RKO (cell line): ENCODE measurements around the gene ACAP1.
"Not testable (repeated sequence)": the region's sequence is repeated elsewhere in the genome, so short reads cannot be mapped to it uniquely, and the experiment has no call there.

Experiments
- DNase-seq: peaks from one replicate; pipeline ENCODE4 v3.0.0-alpha.2; 2016; ENCODE audit warnings: low spot score

The ACAP1 gene

DNA sequence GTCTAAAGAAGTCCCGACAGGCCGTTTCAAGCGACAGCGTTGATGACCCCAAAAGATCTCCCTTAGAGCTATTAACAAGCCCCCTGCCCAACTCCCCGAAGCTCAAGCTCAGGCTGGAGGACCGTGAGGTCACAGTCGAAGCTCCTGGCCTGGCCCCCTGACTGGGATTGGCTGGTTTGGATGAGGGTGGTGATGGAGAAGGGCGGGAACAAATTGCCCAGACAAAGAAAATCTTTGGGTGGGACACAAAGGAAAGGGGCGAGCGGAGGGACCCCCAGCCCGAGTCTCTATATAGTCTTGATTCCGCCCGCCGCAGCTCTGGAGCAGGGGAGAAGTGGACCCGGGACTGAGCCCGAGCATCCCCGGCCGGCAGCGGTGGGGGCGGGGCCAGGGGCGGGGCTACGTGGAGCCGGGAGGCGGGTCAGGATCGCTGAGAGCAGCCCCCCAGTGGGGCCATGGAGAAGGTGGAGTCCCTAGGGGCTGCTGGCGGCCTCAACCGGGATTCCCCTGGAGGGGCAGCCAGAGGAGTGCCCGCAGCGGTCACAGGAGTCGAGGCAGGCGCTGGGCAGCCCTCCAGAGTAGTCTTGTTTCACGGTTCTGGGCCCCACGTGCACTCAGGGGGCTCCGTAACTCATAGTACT lies 6.2 kb upstream of the ACAP1 start:
- peak; percentile 82 for DNase-seq

DNA sequence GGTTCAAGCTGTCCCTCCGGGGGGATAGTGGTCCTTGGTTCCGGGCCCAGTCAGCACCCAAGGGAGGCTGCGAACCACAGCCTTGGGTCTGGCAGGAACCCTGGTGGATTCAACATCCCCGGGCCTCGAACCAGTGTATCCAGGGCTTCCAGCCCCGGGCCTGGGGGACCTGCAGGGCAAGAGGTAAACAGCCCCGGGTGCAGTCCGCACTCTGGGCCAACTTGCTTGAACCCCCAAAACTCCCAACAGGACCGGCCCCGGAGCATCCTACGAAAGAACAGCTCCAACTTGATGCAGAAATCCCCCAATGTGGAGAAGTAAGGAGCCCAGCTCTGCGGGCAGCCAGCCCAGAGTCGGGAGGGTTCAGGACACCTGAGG lies 5.7 kb upstream of the ACAP1 start:
- no peak for DNase-seq

DNA sequence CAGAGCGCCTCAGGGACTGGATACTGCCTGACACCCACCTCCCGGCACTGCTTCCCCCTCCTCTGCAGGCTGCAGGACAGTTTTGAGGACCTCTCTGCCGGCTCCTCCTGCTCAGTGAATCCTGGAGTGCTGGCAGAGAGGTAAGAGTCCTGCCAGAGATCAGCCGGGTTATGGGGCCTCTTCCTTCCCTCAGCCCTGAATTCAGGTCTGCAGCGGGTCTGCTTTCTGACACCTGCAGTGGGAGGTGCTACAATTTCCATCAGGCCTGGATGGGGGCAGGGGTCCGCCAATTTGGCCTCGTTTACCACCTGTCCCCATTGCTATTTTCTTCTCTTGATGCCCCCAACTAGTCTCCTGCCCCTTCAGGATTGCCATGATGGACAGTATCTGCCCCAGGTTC lies 4.2 kb upstream of the ACAP1 start:
- no peak for DNase-seq

DNA sequence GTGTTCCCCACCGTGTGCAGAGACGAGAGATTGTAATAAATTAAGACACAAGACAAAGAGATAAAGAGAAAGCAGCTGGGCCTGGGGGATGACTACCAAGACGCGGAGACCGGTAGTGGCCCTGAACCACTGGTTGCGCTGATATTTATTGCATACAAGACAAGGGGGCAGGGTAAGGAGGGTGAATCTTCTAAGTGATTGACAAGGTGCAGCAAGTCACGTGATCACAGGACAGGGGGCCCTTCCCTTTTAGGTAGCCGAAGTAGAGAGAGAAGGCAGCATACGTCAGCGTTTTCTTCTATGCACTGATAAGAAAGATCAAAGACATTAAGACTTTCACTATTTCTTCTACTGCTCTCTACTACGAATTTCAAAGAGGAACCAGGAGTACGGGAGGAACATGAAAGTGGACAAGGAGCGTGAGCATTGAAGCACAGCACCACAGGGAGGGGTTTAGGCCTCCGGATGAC lies 3.7 kb upstream of the ACAP1 start:
- not testable (repeated sequence) for DNase-seq

DNA sequence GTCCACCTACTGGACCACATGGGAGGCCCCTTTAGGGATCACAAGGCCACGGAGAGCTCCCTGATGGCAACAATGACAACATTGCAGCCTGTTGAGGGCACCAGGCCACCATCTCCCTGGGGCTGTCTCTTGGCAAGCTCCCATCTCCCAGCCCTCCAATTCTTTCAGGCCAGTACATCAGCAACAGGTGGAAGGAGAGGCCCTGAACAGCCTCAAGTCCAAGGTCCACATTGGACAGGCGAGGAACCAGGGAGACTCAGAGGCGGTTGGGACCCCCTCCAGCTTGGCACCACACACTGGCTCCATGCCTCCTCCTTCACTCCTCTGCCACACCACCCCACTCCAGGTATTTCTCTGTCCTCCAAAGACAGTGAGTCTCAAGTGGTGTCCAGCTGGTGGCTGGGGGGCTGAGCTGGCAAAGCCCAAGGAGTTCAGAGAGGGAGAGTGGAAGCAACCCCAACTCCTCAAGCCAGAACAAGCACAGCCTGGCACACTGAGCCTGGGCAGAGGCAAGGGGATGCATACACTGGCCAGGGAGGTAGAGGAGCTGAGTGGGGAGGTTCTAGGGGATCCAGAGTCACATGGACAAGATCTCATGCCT lies 1.3 kb upstream of the ACAP1 start:
- DNase-seq, result no peak

DNA sequence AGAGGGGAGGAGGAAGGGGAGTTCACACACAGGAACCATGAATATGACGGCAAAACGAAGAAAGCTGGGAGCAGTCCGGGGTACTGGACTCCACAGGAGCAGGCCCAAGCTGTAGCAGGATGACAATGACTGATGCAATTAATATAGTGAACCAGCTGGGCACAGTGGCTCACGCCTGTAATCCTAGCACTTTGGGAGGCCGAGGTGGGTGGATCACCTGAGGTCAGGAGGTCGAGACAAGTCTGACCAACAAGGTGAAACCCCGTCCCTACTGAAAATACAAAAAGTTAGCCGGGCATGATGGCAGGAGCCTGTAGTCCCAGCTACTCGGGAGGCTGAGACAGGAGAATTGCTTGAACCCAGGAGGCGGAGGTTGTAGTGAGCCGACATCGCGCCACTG lies 564 bp upstream of the ACAP1 start:
- DNase-seq, result not testable (repeated sequence)

DNA sequence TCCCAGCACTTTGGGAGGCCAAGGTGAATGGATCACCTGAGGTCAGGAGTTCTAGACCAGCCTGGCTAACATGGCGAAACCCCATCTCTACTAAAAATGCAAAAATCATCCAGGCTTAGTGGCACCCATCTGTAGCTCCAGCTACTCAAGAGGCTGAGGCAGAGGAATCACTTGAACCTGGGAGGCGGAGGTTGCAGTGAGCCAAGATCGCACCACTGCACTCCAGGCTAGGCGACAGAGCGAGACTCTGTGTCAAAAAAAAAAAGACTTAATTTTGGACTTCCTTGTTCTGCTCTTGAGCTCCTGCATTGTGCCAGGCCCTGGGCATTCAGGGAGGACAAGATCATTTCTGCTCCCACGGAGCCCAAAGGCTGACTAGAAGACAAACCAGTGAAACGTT lies 1.3 kb downstream of the ACAP1 start:
- not testable (repeated sequence) for DNase-seq

DNA sequence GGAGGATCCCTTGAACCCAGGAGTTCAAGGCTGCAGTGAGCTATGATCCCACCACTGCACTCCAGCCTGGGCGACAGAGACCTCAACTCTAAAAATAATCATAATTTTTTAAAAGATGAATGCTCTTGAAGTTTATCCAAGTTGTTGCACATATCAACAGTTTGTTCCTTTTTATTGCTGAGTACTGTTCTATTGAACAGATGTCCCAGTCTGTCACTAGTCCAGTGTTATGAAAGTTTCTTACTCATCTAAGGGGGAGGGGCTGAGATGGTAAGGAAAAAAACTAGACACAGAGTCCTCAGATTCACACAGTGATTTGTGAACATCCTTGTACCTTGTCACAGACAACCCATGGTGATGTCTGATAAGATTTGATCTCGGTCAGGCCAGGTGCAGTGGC lies 3.9 kb downstream of the ACAP1 start:
- DNase-seq, result no peak

DNA sequence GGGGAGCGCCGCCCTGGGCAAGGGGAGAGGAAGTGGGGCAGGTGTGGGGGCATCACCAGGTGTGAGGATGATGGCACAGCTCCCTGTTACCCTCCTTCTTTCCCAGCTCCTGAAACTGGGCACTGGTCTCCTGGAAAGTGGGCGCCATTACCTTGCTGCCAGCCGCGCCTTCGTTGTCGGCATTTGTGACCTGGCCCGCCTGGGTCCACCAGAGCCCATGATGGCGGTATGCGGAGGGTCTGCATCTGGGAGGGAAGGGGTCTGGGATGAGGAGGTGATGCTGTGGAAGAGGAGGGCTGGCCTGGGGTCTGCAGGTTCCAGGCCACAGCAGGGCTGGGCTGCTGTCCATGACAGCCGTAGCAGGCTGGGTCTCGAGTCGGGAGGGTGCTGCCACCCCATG lies 5.5 kb downstream of the ACAP1 start:
- no peak for DNase-seq

DNA sequence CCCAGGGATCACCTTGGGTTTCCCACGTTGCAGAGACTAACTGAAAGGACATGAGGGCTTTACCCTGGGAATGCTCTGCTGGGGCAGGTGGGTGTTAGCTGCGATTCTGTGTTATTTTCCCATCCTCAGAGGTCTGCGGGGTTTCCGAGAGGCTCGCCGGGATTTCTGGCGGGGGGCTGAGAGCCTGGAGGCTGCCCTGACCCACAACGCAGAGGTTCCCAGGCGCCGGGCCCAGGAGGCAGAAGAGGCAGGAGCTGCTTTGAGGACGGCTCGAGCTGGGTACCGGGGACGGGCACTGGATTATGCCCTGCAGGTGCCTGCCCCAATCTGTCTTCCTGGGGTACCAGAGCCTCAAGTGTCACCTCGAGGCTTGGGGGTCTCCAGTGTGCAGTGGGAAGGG lies 6.9 kb downstream of the ACAP1 start:
- no peak for DNase-seq

DNA sequence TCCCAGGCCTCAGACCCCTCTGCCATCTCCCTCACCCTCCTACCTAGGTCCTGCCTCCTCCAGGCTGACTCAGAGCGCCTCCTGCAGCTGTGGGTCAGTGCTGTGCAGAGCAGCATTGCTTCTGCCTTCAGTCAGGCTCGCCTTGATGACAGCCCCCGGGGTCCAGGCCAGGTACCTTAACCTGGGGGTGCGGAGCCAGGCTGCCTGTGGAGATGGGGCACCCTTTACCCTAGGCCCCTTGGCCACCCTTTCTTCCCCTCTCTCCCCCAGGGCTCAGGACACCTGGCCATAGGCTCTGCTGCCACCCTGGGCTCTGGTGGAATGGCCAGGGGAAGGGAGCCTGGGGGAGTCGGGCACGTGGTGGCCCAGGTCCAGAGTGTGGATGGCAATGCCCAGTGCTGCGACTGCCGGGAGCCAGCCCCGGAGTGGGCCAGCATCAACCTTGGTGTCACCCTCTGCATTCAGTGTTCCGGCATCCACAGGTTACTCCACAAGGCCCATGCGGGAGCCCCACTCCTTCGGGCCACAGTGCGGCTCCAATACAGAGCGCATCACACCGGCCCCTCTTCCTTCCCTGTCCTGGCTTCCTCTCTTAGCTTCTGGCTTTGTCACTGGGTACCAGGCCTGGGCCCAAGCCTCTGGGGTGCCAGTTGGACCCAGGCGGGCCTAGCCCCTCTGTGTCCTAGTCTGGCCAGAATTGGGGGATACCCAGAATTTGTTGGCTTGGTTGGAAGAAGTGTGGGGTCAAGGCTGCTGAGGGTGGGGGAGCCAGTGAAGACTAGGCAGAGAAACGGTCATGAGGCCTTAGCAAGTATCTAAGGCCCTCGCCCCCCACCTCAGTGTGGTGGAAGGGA lies 10.7 kb downstream of the ACAP1 start:
- DNase-seq, result no peak

DNA sequence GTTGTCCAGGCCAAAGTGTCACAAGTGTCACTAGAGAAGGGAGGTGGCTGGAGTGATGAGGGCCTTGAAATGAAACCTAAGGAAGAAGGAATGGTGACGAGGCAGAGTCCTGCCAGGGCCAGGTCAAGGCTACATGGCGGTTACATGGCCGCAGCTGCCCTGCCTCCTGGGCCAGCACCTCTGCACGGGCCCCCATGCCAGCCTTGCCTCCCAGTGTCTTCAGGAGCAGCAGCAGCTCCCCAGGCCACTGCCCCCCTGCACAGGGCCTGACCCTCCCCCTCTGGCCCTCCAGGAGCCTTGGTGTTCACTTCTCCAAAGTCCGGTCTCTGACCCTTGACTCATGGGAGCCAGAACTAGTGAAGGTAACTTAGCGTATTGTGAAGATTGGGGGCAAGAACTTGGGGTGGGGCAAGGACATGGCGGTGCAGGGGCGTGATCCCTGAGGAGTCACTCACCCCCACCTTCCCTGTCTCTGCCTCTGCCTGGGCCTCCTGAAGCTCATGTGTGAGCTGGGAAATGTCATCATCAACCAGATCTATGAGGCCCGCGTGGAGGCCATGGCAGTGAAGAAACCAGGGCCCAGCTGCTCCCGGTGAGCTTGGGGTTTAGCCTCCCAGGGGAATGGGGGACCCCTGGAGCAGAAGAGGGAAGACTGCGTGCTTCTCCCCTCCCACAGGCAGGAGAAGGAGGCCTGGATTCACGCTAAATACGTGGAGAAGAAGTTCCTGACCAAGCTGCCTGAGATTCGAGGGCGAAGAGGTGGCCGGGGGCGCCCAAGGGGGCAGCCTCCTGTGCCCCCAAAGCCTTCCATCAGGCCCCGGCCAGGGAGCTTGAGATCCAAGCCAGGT lies 11.5 kb downstream of the ACAP1 start:
- DNase-seq, result no peak

DNA sequence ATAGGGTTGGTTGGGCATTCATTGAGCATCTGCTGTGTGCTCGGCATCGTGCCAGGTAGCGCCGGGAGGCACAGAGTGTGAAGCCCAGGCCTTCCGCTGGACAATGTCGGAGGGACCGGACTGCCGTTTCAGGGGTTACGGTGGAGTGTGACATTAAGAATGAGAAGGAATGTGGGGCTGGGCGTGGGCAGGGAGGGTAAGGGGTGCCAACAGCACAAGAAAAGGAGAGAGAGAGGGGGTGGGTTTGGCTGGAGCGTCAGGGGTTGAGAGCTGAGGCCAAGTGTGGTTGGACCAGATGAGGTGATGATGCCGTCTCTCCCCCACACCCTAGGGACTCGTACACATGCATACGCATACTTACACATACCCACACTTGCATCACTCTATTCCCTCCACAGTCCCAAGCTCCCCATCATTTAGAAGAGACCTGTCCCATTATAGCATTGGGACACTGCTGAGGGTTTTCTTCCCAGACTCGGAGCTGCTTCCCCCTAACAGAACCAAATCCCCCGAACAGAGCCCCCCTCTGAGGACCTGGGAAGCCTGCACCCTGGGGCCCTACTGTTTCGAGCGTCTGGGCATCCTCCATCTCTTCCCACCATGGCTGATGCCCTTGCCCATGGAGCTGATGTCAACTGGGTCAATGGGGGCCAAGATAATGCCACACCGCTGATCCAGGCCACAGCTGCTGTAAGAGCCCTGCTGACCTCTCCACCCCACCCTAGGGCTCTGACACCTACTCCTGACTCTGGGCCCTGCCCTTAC lies 12.3 kb downstream of the ACAP1 start:
- DNase-seq, result no peak

DNA sequence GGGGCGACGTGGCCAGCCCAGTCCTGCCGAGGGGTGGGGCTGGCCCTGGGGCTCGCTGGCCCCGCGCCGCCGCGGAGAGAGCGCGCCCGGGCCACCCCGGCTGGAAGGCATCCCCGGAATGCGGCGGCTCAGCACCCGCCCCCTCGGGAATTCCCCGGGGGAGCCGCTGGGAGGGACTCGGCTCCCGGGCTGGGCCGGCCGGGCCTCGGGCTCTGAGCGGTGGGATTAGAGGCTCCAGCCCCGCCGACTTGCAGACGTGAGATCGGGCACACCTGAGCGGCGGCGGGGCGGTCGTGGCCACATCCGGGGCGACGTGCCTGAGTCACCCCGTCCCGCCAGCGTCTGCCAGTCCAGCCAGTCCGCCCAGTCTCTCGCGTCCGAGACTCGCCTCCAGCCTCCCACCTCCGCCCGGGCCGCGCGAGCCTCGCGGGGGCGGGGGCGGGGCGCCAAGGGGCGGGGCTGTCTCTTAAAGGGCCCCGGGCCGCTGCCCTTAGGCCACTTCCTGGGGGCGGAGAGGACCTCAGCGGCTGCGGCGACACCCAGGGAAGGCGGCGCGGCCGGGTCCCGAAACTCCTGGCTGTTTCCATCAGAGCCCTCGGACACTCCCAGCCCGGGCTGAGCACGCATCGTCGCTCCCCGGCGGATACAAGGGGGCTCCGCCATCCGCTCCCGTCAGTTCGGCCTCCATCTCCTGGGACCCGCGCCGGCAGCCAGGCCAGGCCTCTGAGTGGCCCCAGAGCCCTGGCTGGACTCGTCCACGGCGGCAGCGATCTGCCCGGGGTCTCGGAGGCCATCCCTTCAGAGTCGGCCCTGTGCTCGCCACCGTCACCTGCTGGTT lies 15.6 kb downstream of the ACAP1 start, which contains the start of gene KCTD11:
TSS of gene KCTD11 (plus strand) at position 498 of the 838 bp plus-strand sequence.
- peak; percentile 95 for DNase-seq

DNA sequence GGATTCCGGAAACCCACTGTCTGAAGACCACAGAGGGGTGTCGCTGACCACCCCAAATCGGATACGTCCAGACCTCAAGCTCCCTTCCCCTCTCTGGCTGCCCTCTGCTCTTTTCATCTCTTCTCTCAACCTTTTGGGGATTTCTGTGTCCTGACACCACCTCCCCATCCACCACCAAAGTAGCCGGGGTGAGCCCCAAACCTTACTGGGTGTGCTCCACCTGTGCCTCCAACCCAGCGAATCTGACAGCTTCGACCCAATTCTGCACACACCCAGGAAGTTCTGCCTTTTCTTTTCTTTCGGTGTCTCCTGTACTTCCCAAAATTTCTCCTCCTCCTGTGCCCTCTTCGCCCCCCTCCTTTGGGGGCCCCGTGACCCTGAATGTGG lies 16.2 kb downstream of the ACAP1 start:
- DNase-seq, result no peak

DNA sequence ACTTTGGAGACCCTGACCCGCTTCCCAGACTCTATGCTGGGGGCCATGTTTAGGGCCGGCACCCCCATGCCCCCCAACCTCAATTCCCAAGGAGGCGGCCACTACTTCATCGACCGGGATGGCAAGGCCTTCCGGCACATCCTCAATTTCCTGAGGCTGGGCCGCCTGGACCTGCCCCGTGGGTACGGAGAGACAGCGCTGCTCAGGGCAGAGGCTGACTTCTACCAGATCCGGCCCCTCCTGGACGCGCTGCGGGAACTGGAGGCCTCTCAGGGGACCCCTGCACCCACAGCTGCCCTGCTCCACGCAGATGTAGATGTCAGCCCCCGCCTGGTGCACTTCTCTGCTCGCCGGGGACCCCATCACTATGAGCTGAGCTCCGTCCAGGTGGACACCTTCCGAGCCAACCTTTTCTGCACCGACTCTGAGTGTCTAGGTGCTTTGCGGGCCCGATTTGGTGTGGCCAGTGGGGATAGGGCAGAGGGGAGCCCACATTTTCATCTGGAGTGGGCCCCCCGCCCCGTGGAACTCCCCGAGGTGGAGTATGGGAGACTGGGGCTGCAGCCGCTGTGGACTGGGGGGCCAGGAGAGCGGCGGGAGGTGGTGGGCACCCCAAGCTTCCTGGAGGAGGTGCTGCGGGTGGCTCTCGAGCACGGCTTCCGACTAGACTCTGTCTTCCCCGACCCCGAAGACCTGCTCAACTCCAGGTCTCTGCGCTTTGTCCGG lies 16.7 kb downstream of the ACAP1 start:
- DNase-seq, result no peak

DNA sequence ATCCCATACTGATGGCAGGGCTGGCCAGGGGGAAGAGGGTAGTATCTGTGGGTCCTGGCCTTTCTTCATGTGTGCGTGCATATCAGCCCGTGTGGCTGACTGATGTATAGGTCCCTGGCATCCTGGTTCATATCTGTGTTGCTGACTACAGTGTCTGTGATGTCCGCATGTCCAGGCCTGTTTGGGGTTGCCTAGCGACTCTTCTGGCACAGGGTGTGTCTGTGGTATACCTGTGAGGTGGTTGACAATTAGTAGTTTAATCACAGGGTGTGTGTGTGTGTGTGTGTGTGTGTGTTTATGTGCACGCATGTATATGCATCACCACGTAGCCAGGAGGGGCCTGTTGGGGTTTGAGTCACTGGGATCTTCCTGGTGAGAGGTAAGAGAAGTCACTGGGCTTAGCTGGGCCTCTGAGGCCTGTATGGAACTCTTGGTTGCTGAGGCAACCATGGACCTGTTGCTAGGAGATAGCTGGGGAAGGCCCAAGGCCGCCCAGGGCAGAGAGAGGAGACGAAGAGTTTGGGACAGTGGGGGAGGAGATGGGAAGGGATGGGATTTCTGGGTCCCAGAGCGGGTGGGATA lies 18.0 kb downstream of the ACAP1 start:
- DNase-seq, result peak; percentile 41

DNA sequence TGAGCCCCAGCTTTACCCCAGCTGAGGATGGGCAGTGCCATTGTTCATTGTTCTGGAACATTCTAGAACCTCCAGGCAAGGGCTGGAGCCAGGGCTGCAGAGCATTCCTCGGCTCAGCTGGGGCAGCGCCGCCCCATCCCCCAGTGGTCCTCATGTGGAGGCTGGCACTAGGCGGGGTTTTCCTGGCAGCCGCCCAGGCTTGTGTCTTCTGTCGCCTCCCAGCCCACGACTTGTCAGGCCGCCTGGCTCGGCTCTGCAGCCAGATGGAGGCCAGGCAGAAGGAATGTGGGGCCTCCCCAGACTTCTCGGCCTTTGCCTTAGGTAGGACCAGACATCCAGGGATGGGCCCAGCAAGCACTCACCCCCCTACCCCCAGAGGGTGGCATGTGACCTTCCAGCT lies 18.7 kb downstream of the ACAP1 start, which contains the start of gene TMEM95:
TSS of gene TMEM95 (plus strand) at position 104 of the 400 bp plus-strand sequence. CDS start at position 153, 49 bp downstream.
- no peak for DNase-seq

DNA sequence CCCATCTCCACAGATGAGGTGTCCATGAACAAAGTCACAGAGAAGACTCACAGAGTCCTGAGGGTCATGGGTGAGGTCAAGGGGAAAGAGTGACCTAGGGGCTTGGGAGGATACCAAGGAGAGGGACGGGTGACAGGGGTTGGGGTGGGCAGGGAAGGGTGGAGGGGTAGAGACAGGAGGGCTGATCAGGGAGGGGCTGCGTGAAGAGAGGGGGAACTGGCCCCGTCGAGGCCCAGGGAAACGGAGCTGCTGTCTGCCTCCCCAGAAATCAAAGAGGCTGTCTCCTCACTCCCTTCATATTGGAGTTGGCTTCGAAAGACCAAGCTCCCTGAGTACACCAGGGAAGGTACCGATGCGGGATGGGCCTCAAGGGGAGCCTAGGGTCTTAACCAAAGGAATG lies 19.2 kb downstream of the ACAP1 start:
- no peak for DNase-seq
